ENCODE results near the gene FN1.
"Not testable (repeated sequence)": the region's sequence is repeated elsewhere in the genome, so short reads cannot be mapped to it uniquely, and the experiment has no call there.

Gene FN1

GRCh38 chr2:215415218-215415617 lies 20.6 kb downstream of the FN1 start:
- H3K36me3 ChIP-seq (ENCODE audit: control insufficient read depth, insufficient read depth, low read length): peaks cover 11% of the 10 kb centered on the region
- H3K4me1 ChIP-seq (ENCODE audit: control insufficient read depth, insufficient read depth, low read length): no peaks in the 10 kb centered on the region
- H3K9me3 ChIP-seq (ENCODE audit: control insufficient read depth, low read length): no peaks in the 10 kb centered on the region
- no peaks in the 10 kb centered on the region for H3K27me3 ChIP-seq (ENCODE audit: control insufficient read depth, insufficient read depth, low read length, poor library complexity, severe bottlenecking)
- H3K27ac ChIP-seq (ENCODE audit: insufficient read depth, low read depth, low read length, poor library complexity, severe bottlenecking): no peak overlapping the region
- H3K4me3 ChIP-seq (ENCODE audit: insufficient read depth, low read depth, low read length): no peak overlapping the region
- WGBS, 2 experiments: 86% methylated on average over 1 of the region's 1 CpG; no CpG with 5 or more reads in 1 of the 2 experiments

GRCh38 chr2:215414674-215415073 lies 21.2 kb downstream of the FN1 start:
- no peaks in the 10 kb centered on the region for H3K9me3 ChIP-seq (ENCODE audit: control insufficient read depth, low read length)
- WGBS, 2 experiments: 78 to 100% methylated on average over 1 to 2 of the region's 3 CpGs
- no peak overlapping the region for H3K4me3 ChIP-seq (ENCODE audit: insufficient read depth, low read depth, low read length)
- H3K36me3 ChIP-seq (ENCODE audit: control insufficient read depth, insufficient read depth, low read length): peaks cover 11% of the 10 kb centered on the region
- H3K27me3 ChIP-seq (ENCODE audit: control insufficient read depth, insufficient read depth, low read length, poor library complexity, severe bottlenecking): no peaks in the 10 kb centered on the region
- H3K4me1 ChIP-seq (ENCODE audit: control insufficient read depth, insufficient read depth, low read length): no peaks in the 10 kb centered on the region
- H3K27ac ChIP-seq (ENCODE audit: insufficient read depth, low read depth, low read length, poor library complexity, severe bottlenecking): no peak overlapping the region

- no peak overlapping the region for H3K27ac ChIP-seq (ENCODE audit: insufficient read depth, low read depth, low read length, poor library complexity, severe bottlenecking)
- H3K36me3 ChIP-seq (ENCODE audit: control insufficient read depth, insufficient read depth, low read length): peaks cover 9% of the 10 kb centered on the region
- no peaks in the 10 kb centered on the region for H3K9me3 ChIP-seq (ENCODE audit: control insufficient read depth, low read length)
- WGBS, 2 experiments: 77 to 100% methylated on average over 1 of the region's 1 CpG
- H3K4me1 ChIP-seq (ENCODE audit: control insufficient read depth, insufficient read depth, low read length): no peaks in the 10 kb centered on the region
- no peak overlapping the region for H3K4me3 ChIP-seq (ENCODE audit: insufficient read depth, low read depth, low read length)
- no peaks in the 10 kb centered on the region for H3K27me3 ChIP-seq (ENCODE audit: control insufficient read depth, insufficient read depth, low read length, poor library complexity, severe bottlenecking)
Observed at GRCh38 chr2:215413974-215414373, 21.9 kb downstream of the FN1 start.

- peaks cover 4% of the 10 kb centered on the region for H3K36me3 ChIP-seq (ENCODE audit: control insufficient read depth, insufficient read depth, low read length)
- no peak overlapping the region for H3K4me3 ChIP-seq (ENCODE audit: insufficient read depth, low read depth, low read length)
- H3K4me1 ChIP-seq (ENCODE audit: control insufficient read depth, insufficient read depth, low read length): no peaks in the 10 kb centered on the region
- H3K9me3 ChIP-seq (ENCODE audit: control insufficient read depth, low read length): no peaks in the 10 kb centered on the region
- WGBS, 2 experiments: 88 to 97% methylated on average over 1 of the region's 1 CpG
- no peak overlapping the region for H3K27ac ChIP-seq (ENCODE audit: insufficient read depth, low read depth, low read length, poor library complexity, severe bottlenecking)
- H3K27me3 ChIP-seq (ENCODE audit: control insufficient read depth, insufficient read depth, low read length, poor library complexity, severe bottlenecking): no peaks in the 10 kb centered on the region
Observed at GRCh38 chr2:215413484-215413777, 22.4 kb downstream of the FN1 start.

GRCh38 chr2:215411941-215412743 lies 23.7 kb downstream of the FN1 start:
- Histone ChIP-seq H3K4me3 (ENCODE audit: insufficient read depth, low read depth, low read length) (no peak overlapping the region), H3K4me1 (ENCODE audit: control insufficient read depth, insufficient read depth, low read length) (no peaks in the 10 kb centered on the region), H3K9me3 (ENCODE audit: control insufficient read depth, low read length) (no peaks in the 10 kb centered on the region), H3K27me3 (ENCODE audit: control insufficient read depth, insufficient read depth, low read length, poor library complexity, severe bottlenecking) (no peaks in the 10 kb centered on the region), H3K27ac (ENCODE audit: insufficient read depth, low read depth, low read length, poor library complexity, severe bottlenecking) (no peak overlapping the region), H3K36me3 (ENCODE audit: control insufficient read depth, insufficient read depth, low read length) (peaks cover 10% of the 10 kb centered on the region)
- WGBS, 2 experiments: 94% methylated on average over 9 of the region's 9 CpGs

GRCh38 chr2:215410932-215411285 lies 25.0 kb downstream of the FN1 start:
- no peak overlapping the region for H3K27ac ChIP-seq (ENCODE audit: insufficient read depth, low read depth, low read length, poor library complexity, severe bottlenecking)
- no peaks in the 10 kb centered on the region for H3K27me3 ChIP-seq (ENCODE audit: control insufficient read depth, insufficient read depth, low read length, poor library complexity, severe bottlenecking)
- no peaks in the 10 kb centered on the region for H3K4me1 ChIP-seq (ENCODE audit: control insufficient read depth, insufficient read depth, low read length)
- H3K4me3 ChIP-seq (ENCODE audit: insufficient read depth, low read depth, low read length): no peak overlapping the region
- H3K36me3 ChIP-seq (ENCODE audit: control insufficient read depth, insufficient read depth, low read length): peaks cover 20% of the 10 kb centered on the region
- 0 to 3% methylated on average over 1 of the region's 1 CpG for WGBS, 2 experiments
- no peaks in the 10 kb centered on the region for H3K9me3 ChIP-seq (ENCODE audit: control insufficient read depth, low read length)

- 92 to 97% methylated on average over 7 to 13 of the region's 13 CpGs for WGBS, 2 experiments
- peaks cover 21% of the 10 kb centered on the region for H3K36me3 ChIP-seq (ENCODE audit: control insufficient read depth, insufficient read depth, low read length)
Observed at GRCh38 chr2:215410181-215410931, 25.5 kb downstream of the FN1 start.

GRCh38 chr2:215409331-215410127 lies 26.3 kb downstream of the FN1 start:
- Histone ChIP-seq H3K27me3 (ENCODE audit: control insufficient read depth, insufficient read depth, low read length, poor library complexity, severe bottlenecking) (no peaks in the 10 kb centered on the region), H3K27ac (ENCODE audit: insufficient read depth, low read depth, low read length, poor library complexity, severe bottlenecking) (no peak overlapping the region), H3K9me3 (ENCODE audit: control insufficient read depth, low read length) (no peaks in the 10 kb centered on the region), H3K36me3 (ENCODE audit: control insufficient read depth, insufficient read depth, low read length) (peaks cover 21% of the 10 kb centered on the region), H3K4me1 (ENCODE audit: control insufficient read depth, insufficient read depth, low read length) (no peaks in the 10 kb centered on the region), H3K4me3 (ENCODE audit: insufficient read depth, low read depth, low read length) (no peak overlapping the region)
- WGBS, 2 experiments: 96% methylated on average over 17 of the region's 18 CpGs

More at GRCh38 chr2:215410181-215410931, 25.5 kb downstream of the FN1 start:
- not testable (repeated sequence) for H3K4me3 ChIP-seq (ENCODE audit: insufficient read depth, low read depth, low read length); H3K9me3 ChIP-seq (ENCODE audit: control insufficient read depth, low read length); H3K27ac ChIP-seq (ENCODE audit: insufficient read depth, low read depth, low read length, poor library complexity, severe bottlenecking); H3K4me1 ChIP-seq (ENCODE audit: control insufficient read depth, insufficient read depth, low read length); H3K27me3 ChIP-seq (ENCODE audit: control insufficient read depth, insufficient read depth, low read length, poor library complexity, severe bottlenecking)

- H3K36me3 ChIP-seq (ENCODE audit: control insufficient read depth, insufficient read depth, low read length): peaks cover 21% of the 10 kb centered on the region
- not testable (repeated sequence) for H3K4me1 ChIP-seq (ENCODE audit: control insufficient read depth, insufficient read depth, low read length); H3K9me3 ChIP-seq (ENCODE audit: control insufficient read depth, low read length); H3K27ac ChIP-seq (ENCODE audit: insufficient read depth, low read depth, low read length, poor library complexity, severe bottlenecking); H3K27me3 ChIP-seq (ENCODE audit: control insufficient read depth, insufficient read depth, low read length, poor library complexity, severe bottlenecking); H3K4me3 ChIP-seq (ENCODE audit: insufficient read depth, low read depth, low read length)
- WGBS, 2 experiments: 91 to 94% methylated on average over 6 to 7 of the region's 7 CpGs
Observed at GRCh38 chr2:215408441-215408840, 27.4 kb downstream of the FN1 start.

All from ectodermal cell (in vitro differentiated cells).